ENCODE results near the gene AZU1.

Gene AZU1

DNA sequence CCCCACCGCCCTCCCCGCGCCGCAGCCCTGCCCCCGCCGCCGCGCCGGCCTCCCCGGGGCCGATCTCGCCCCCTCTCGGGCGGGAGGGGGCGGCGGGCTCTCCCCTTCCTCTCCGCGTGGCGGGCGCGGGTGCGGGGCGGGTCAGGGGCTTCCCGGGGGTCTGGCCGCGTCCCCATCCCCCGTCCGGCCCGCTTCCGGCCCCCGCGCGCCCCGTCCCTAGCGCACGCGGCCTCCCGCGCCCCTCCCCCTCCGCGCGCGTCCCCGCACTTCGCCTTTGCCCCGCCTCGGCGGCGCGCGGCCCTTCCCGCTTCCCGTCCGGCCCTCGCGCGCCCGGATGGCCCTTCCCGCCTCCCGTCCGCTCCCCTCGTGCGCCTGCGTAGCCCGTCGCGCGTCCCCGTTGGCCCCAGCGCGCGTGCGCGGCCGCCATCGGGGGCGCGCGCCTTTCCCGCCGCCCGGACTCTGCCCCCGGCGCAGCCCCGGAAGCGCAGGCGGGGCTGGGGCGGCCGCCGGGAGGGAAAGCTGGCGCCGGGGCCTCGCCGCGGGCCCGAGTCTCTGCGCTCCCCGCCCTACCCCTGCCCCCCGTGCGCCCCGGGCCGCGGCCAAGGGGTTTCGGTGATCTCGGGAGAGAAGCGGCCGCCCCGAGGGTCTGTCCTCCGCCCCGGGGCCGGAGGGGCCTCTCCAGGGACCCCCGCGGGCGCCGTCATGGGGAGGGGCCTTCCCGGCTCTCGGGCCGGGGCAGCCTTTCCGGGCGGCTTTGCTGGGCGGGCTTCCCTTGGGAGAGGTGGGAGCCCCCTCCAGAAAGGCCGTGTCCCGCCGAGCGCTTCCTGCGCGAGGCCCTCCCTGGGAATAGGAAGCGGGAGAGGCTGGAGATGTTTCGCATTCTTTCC lies 29.9 kb upstream of the AZU1 start:
- DNase-seq (ENCODE audit: extremely low read depth, low read depth): peak; percentile 35
- TF ChIP-seq, protein P1, sequence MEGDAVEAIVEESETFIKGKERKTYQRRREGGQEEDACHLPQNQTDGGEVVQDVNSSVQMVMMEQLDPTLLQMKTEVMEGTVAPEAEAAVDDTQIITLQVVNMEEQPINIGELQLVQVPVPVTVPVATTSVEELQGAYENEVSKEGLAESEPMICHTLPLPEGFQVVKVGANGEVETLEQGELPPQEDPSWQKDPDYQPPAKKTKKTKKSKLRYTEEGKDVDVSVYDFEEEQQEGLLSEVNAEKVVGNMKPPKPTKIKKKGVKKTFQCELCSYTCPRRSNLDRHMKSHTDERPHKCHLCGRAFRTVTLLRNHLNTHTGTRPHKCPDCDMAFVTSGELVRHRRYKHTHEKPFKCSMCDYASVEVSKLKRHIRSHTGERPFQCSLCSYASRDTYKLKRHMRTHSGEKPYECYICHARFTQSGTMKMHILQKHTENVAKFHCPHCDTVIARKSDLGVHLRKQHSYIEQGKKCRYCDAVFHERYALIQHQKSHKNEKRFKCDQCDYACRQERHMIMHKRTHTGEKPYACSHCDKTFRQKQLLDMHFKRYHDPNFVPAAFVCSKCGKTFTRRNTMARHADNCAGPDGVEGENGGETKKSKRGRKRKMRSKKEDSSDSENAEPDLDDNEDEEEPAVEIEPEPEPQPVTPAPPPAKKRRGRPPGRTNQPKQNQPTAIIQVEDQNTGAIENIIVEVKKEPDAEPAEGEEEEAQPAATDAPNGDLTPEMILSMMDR (IDR thresholded peaks at IDR 0.05; ENCODE audit: low read depth, low read length, missing control alignments): no peak
- peak overlapping the region; percentile 79 for H3K4me3 ChIP-seq (replicated peaks; ENCODE audit: low read depth, low read length)

DNA sequence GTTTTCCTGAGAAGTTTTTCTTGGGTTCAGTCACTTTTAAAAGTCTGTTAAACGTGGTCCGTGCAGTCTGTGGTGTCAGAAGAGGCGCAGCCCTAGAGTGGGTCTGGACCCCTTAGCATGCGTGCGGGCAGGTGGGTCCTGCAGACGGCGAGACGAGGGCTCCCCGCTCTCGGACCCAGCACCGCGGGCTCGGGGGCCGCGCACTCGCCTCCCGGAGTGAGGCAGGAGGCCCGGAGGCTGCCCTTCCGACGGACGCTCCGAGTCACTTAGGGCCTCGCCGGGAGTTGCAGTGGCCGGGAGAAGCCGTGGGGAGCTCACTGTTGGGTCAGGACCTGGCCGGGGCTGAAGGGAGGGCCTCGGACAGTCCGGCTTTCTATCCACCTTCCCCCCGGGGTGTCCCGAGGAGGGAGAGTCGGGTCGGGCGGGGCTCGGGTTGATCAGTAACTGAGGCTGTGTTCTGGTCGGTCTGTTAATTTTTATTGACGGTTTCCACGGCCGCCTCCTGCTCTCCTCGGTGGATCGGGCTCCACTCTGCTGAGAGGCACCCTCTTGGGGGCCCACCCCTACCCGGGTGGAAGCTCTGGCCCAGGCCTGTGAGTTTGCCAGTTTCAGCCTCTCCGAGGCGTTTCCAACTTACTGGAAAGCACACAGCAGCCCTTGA lies 29.1 kb upstream of the AZU1 start:
- TF ChIP-seq, protein P1 (IDR thresholded peaks at IDR 0.05; ENCODE audit: low read depth, low read length, missing control alignments): no peak
- peak overlapping the region; percentile 79 for H3K4me3 ChIP-seq (replicated peaks; ENCODE audit: low read depth, low read length)
- DNase-seq (ENCODE audit: extremely low read depth, low read depth): no peak

DNA sequence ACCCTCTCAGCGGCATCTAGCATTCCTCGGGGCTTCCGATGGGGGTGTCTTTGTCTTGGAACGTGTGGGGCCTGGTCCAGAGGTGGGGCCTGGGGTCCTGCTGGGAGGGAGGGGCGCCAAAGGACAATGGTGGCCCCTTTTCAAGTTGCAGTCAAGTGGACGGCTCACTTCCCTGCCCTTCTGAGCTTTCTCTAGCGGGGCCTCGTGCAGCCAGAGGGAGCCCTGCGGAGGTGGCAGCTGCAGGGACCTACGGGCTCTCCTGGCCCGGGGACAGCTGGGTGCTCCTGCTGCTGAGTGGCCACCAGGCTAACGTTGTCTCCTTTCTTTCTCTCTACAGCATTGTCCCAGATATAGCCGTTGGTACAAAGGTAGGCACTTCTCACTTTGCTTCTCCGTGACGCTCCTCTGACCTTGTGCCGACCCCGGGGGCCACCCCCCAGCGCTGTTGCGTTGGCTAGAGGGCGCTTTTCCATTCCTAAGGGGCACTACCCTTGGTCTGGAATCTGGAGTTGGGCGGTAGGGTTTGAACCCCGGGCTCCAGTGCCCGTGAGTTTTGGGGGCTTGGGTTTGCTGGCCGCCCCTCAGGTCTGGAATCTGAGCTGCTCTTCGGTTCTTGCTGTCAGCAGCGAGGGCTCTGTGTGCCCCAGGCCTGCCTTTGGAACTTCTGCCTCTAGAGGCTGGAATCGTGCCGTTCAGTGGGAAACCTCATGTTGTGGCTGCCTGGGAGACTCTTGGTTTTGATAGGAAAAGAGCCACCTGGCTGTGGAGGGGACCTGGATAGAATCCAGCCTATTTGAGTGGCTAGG lies 28.4 kb upstream of the AZU1 start:
- peak overlapping the region; percentile 79 for H3K4me3 ChIP-seq (replicated peaks; ENCODE audit: low read depth, low read length)
- no peak for DNase-seq (ENCODE audit: extremely low read depth, low read depth)
- TF ChIP-seq, protein P1 (IDR thresholded peaks at IDR 0.05; ENCODE audit: low read depth, low read length, missing control alignments): peak; percentile 8

DNA sequence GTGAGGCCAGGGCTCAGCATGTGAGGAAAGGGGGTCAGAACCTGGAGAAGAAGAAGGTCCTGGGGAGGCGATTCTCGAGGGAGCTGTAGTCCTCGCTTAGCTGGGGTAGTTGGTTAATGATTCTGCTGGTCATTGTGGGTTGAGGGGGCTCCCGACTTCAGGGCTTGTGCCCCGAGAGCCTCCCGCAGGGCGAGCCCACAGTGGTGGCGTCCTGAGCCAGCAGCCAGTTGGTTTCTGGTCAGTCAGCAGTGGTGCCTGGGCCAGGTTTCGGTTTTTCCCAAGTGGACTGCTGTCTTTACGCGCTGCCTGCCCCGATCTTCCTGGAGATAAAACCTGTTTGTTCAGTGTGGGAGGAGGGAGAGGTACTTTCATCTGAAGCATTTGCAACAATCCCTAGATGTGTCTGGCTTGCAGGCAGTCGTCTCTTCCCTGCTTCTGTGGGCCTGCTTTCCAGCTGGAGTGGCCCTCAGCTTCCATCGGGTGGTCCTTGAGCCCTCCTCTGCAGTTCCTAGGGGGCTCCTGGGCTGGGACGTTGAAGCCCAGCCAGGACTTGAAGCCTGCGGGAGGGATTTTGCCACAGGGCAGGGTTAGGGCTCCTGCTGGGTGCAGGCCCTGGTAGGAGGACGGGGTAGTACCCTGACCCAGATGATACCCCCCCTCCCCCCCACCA lies 27.1 kb upstream of the AZU1 start:
- no peak for DNase-seq (ENCODE audit: extremely low read depth, low read depth)
- TF ChIP-seq, protein P1 (IDR thresholded peaks at IDR 0.05; ENCODE audit: low read depth, low read length, missing control alignments): no peak
- peak overlapping the region; percentile 79 for H3K4me3 ChIP-seq (replicated peaks; ENCODE audit: low read depth, low read length)

DNA sequence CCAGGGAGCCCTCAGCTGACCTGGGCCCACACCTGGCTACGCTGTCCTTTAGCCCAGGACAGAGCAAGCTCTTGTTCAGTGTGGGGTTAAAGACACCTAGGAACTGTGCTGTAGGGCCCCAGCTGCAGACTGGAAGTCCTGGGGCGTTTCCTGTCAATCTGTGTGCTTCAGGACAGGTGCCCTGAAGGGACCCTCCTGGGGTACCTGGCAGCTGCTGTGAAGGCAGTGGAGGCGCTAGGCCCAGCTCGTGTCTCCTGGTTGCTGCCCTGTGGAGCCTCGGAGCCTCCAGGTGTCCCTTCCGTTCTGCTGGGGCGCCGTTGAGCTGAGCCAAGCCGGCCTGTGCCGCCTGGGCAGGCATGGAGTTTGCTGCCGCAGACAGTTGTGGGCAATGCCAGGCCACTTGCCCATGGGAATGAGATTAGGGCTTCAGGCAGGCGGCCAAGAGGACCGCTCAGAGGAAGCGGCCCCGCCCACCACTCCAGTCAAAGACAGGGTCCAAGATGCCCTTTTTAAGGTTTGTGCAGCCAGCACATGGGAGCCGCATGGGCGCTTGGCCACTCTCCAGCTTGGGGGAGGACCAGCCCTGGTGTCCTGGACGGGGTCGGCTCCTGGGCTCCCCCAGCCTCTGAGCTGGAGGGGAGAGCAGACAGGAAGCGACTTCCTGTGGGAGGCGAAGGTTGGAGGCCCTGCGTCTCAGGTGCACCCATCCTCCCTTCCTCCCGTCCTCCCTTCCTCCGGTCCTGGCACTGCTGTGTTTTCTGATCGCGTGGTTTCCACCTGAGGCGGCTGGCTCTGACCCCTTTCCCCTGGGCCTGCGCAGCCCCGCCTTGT lies 26.4 kb upstream of the AZU1 start:
- H3K4me3 ChIP-seq (replicated peaks; ENCODE audit: low read depth, low read length): peak overlapping the region; percentile 79
- DNase-seq (ENCODE audit: extremely low read depth, low read depth): peak; percentile 63
- TF ChIP-seq, protein P1 (IDR thresholded peaks at IDR 0.05; ENCODE audit: low read depth, low read length, missing control alignments): no peak
